Hematopoietic multipotent progenitor cell treated with erythropoietin and hydrocortisone succinate and interleukin-3 and kit ligand, for 8 days (in vitro differentiated cells): ENCODE results near the gene WNT11.

Experiments
- DNase-seq: peaks from one replicate; pipeline ENCODE4 v3.0.0-alpha.2; 2015

The WNT11 gene

DNA sequence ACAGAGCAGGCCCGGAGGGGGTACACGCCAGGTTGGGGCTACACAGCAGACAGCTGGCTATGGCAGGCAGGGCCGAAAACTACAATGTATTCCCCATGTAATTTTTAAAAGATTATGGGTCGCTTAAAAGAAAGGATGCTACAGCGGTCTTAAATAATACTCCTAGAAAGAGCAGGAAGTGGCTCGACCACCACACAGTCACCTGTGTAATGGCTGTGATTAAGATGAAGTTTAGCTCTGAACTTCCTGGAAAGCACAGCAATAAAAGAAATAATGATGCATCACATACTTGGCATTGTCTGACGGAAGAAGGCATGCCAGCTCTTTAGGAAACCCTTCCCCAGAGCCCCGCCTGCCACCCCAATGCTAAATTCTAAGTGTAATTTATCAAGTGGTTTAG, 32.6 kb downstream of the WNT11 start:
- DNase-seq = no peak

DNA sequence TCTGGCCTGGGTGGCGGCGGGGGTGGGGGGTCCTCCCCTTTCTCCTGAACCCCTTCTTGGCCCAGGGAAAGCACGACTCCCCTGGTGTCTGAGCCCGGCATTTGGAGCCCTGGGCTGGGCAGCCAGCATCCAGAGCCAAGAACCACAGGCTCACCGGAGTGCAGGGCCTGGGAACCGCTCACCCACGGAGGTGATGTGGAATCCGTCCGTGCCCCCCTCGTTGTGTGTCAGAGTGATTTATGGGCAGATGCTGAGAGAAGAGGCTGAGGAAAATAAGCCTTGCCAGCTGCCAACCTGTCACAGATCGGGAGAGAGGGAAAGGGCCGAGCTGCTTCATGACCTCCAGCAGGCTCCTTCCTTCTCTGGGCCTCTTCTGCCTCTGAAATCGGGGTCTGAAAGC, 33.7 kb downstream of the WNT11 start:
- no peak for DNase-seq

DNA sequence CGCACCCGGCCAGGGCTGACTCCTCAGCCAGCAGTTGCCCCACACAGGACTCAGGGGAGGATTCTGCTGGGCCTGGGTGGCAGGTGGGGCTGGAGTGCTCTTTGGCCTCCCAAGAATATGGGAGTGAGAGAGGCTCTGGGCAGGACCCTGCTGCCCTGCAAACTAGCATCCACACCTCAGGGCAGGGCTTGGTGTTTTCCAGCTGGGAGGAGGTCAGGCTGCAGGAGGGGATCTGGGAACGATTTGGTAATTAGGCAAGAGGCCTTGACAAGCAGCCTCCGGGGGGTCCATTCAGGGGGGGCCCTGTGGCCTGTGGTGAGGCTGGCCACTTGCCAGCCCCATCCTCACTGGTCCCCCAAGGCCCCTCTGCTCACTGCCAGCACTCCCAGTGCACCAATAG, 35.8 kb downstream of the WNT11 start:
- DNase-seq = no peak

DNA sequence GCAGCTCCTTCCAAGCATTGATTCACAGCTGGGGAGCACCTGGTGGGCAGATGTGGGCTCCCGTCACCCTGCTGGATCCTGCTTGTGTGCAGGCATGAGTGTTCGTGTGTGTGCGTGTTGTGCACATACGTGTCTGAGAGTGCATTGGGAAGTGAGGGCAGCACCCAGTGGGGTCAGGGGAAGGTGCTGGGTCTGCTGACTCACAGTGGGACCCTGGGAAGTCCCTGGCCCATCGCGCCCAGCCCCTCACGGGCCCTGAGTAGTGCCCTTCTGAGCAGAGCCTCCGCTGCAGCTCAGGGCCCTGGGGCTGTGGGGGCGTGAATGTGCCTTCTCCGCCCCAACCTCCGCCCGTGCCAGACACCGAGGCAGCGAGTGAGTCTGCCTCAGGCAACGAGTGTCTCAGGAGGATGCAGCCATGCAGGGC, 36.8 kb downstream of the WNT11 start:
- no peak for DNase-seq

DNA sequence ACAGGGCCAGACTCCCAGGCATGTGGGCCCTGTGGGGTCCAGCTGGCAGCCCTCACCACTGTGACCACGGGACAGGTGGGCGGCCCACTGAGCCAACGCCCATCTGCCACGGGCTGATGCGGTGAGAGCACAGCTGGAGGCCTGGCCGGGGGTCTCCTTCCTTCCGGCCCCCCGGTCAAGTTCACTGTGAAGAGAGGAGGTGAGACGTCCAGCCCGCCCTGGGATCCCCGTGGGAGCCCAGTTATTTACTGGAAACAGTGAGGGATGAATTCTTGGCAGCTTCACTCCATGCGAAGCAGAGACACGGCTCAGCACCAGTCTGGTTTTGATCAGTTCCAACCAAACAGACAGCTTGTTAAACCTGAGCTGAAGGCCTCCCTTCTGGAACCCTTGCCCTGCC, 38.7 kb downstream of the WNT11 start:
- DNase-seq = no peak

DNA sequence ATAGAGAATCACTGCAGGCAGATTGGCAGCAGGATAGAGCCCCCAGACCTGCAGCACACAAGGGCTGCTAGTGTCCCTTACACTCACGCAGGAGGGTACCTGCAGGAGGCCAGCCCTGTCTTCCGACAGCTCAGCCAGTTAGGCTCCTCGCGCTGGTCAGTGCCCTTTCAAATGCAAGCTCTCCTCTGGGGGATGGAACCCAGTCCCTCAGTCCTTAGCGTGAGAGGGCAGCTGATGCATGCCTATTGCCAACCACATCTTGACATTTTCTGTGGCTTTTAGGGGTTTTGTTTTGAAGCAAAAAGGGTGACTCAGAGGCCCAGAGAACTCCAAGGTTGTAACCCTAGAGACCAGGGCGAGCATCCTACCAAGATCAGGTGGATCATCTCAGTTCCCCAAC, 40.0 kb downstream of the WNT11 start:
- DNase-seq = no peak

DNA sequence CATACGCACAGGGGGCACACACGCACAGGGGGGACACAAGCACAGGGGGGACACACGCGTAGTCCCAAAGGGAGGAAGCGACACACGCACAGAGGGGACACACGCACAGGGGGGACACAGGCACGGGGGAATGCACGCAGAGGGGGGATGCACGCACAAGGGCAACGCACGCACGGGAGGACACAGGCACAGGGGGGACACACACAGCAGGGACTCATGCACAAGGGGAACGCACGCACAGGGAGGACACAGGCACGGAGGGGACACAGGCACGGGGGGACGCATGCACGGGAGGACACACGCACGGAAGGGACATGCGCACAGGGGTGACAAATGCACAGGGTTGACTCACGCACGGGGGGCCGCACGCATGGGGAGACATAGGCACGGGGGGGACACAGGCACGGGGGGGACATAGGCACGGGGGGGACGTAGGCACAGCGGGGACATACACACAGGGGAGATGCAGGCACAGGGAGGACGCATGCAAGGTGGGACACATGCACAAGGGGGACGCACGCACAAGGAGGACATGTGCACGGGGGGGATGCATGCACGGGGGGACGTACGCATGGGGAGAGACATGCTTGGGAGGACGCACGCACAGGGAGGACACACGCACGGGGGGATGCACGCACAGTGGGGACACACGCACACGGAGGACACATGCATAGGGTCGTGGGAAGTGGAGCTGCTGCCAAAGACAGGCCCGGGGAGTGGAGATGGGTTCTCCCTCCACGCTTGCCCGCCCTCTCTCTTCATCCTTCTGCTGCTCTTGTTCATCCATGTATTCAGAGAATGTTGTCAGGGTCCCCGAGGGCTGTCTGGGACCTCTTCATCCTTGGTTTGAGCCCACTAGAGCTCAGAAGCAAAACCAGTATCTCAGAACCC, 41.2 kb downstream of the WNT11 start:
- DNase-seq = no peak

DNA sequence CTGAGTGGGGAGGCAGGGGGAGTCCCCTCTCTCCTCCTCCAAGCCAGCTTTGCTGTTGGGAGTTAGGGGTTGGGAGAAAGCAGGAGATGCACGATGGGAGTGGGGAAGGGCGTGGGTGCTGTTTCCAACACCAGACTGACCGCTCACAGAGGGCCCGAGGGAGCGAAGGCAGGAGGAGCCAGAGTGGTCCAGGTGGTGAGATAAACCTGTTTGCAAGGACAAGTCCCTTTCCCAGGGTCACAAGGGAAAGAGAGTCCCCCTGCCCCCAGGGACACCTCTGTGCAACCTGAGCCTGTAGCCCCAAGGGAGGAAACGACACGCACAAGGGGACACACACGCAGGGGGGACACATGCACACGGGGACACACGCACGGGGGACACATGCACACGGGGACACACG, 42.2 kb downstream of the WNT11 start:
- DNase-seq = no peak

DNA sequence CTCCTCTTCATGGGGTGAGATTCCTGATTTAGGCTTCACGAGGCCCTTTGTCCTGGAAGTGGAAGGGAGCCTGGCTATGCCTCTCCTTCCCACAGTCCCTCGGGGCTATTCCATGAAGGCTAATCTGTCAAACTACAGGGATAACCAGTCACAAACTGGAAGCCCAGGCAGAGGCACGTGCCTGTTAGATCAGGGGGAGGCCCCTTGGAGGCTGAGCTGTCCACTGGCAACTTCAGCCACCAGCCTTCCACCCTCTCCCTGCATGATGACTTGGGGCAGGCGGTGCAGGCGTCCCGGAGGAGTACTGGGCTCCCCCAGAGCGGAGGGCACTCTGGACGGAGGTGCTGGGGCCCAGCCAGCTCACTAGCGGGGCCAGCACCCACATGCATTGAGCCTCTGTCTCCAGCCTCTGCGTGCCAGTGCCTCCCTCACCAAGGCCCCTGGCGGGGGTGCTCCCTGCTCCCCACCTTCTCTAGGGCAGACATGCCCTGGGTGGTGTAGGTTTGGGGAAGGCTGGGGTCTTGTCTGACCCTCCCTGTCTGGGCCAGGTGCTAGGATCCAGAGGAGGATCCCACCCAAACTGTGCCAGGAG, 42.9 kb downstream of the WNT11 start:
- no peak for DNase-seq

DNA sequence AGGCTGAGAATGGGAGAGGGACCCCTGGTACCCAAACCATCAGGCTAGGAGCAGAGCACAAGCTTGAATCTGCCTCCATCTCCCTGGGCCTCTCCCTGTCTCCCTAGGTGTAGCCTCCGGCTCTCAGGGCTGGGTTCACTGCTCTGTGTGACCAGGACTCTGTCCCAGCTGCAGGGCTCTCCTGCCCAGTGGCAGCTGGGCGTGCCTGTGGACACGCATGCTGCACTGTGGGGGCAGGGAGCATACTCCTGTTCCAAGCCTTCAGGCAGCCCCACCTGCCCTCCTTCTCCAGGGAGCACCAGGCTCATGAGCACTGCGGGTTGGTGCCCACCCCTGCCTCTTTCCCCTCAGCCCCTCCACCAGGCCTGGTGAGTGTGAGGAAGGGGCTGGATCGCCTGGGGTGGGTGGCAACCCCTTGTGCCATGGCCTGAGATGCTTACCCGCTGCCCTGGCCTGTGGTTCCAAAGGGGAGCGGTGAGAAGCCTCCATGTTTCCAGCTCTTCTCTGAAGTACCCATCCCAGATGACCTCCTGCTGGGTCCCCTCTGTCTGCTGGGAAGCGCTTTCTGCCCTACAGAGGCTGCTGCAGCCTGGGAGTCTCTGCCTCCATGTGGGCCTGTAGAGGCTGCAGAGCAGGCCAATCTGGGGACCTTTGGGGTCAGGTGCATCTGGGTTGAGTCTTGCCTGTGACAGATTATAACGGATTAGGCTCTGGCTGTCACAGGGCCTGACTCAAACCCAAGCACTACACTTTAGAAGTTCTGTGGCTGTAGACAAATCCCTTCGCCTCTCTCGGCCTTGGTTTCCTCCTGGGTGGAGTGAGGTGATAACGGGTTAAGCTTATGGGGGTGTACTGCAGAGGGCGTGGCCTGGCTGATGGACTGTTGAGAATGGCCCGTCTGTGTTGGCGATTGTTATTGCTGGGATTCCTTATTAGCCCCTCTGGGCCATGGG, 43.7 kb downstream of the WNT11 start:
- no peak for DNase-seq

DNA sequence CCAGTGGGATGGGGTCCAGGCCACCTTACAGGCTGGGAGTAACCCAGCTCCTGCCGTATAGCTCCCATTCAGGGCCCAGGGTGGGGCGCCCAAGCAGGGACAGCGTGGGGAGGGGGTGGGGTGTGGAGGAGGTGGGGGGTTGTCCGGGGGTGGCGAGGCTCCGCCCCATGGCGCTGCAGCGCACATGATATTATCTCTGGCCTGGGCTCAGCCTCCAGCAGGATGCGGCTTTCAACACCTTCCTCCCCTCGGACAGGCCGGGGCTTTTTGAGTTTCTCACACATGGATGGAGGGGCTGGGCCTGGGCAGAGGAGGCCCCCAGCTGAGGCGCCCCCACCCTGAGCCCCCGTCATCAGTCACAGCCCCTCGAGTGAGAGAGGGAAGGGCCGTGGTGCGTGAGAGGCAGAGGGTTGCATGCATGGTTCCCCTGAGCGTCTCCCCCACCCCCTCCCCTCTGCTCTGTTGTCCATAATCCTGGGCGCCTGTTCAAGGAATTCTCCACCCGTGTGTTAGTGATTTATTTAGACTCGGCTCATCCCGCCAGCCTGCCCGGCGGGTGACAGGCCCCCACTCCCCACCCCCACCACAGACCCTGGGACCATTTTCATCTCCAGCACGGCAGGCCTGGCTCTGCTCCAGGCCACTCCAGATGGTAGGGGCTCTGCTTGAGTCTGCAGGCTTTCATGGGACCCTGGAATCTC, 44.9 kb downstream of the WNT11 start:
- no peak for DNase-seq

DNA sequence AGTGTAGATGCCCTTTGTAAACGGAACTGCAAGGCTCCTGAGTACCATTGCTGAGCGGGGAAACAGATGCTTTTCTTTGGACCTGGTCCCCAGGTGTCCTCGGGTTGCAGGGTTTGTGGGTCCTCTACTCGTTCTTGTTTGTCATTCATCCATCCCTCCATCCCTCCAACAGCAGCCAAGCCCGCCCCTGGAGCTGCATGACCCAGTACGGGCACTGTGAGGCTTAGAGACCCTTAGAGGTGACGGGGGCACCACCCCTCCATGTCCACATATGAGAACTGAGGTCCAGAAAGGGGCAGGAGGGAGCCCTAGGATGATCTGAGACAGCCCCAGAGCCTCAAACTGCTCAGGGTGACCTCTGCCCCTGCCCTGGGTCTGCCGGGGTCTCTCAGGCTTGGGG, 45.4 kb downstream of the WNT11 start:
- DNase-seq = no peak

DNA sequence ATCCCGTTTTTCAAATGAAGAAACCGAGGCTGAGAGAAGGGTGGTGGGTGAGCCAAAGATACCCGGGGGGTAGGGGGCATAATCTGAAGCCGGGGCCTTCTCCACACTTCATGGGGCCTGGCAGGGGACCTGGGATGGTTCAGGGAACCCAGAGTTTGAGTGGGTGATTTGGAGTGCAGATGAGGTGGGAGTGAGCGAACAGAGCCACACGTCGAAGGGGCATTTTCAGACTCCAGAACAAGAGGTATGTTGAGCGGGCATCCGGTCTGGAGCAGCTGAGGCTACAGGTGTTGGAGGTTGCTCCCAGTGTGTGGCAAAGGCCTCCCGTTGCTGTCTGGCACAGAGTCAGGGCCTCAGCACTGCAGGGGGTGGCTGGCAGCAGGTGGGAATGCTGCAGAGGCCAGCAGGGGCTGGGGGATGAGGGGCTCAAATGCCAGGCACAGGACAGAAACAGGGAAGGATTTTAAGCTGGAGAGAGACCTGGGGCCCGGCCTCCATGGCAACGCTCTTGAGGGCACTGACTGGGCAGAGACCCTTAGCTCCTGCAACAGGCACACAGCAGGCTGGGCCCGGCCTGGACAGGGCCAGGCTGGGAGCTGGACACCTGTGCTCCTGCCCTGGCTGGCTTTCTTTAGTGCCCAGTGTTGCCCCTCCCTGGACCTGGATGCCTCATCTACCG, 46.2 kb downstream of the WNT11 start:
- DNase-seq = no peak

DNA sequence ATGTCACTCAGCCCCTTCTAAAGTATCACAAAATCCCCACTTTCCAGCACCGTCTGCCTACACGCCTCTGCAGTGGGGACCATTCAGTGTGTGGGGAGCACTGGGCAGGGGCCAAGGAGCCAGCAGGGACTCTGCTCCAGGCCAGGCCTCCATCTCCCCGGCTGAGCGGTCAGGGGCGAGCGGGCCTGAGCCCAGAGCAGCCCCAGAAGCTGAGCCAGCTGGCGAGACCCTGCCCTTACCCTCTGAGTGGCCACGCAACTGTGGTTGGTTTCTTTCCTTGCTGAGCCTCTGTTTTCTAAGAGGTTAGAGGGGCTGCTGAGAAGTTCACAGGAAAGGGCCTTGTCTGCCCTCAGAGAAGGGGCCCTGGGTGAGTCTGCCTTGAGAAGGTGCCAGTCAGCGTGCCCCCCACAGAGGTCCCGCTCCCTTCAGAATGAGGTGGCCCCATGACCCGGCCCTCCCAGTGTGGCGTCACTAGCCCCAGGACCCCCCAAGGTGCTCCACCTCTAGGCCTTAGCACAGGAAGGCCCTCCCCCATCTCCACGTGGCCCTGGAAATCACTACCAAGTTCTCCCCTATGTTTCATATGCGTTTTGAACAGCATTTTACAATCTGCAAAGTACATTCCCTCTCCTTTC, 46.9 kb downstream of the WNT11 start:
- no peak for DNase-seq

DNA sequence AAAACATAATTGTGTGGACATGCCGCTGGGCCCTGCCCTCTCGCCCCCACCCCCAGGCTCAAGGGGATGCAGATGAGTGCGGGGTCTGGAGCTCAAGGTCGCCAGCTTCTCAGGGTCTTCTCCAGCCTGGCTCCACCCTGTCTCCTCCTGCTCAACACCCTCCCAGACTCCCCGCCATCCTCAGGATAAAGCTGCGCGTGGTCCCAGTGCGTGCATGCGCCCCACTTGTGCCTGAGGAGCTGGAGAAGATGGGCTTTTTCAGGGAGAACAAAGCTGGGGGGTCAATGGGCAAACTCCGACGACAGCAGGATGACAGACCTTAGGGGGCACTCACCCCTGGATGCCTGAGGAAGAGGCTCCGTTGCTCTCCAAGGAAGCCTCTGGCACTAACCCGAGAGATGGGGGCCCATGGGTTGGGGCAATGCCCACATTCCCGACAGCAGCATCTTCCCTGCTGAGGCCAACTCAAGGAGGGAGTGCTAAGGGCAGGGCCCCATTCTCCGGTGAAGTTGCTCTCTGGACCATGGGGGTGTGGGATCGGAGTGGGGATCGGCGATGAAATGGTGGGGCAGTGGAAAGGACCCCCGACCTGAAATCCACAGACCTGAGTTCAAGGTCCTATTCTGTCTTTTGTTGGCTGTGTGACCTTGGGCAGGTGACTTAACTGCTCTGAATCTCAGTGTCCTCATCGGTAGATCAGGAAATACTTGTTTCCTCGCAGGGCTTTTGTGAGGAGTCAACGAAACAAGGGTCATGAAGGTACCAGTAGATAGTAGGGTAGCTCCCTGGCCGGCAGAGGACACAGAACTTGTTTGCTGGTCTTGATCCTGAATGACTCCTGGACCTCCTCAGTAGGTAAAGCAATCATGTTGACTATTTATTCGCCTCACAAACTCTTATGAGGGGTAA, 47.7 kb downstream of the WNT11 start:
- DNase-seq = no peak

DNA sequence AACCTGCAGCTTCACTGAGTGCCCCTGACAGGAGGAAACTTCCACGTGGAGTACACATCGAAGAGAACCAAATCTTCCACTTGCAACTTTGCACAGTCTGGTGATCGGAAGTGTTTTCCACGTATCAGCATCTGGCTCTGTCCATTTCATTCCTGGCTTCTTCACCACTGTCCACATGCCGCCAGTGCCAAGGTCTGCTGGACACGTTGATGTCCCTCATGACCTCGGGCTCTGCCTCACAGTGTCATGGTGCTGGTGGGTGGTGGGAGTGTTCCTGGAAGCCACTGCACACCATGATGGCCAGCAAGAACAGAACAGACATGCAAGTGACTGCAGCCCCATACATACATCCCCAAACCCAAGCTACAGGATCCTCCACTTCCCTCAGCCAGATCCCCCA, 48.4 kb downstream of the WNT11 start:
- no peak for DNase-seq

DNA sequence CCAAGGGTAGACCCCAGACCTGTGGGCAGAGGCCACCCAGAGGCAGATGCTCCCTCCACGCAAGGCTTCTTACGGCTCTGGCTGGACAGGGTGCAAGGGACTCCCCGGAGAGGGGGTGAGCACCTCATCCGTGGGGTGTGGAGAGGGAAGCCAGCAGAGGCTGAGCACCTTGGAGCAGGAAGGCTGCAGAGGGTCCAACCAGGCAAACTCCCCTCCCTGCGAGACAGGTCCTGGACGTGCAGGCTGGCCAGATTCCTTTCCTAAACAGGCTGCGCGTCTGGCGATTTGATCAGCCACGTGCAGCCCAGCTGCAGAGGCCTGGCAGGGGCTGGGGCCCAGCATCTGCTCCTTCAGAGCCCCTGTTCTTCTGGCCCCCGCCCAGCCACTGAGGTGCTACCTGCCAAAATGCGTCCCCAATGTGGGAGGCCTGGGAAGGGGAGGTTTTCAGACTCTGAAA, 49.3 kb downstream of the WNT11 start:
- DNase-seq = no peak

DNA sequence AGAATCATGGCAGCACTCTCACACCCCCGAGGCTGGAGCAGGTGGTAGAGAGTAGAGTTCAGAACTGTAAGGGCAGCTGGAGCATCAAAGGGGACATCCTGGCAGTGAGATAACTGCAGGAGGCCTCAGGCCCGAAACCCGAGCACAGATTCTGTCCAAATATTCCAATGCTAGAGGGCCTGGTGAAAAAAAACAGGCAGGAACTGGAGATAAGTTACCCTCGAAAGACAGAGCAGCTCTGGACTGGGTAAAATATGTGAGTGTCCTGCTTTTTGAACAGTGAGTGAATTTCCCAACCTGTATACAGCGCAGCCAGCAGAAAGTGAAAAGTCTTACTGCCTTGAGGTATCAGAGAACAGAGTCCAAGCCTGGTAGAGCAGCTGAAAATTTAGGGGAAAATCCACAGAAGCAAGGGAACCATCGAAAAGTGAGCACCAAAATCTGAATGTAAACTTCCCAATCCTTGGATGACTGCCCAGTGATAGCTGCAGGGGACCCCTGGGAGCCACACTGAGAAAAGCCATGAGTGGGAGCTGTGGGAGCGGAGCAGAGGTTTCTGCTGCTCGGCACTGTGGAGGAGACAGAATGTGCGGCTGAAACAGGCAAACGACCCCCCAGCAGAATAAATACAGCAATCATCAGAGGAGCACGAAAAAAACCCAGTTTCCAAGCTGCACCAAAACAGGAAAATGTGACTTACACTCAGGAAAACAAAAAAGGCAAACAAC, 50.6 kb downstream of the WNT11 start:
- DNase-seq = no peak

DNA sequence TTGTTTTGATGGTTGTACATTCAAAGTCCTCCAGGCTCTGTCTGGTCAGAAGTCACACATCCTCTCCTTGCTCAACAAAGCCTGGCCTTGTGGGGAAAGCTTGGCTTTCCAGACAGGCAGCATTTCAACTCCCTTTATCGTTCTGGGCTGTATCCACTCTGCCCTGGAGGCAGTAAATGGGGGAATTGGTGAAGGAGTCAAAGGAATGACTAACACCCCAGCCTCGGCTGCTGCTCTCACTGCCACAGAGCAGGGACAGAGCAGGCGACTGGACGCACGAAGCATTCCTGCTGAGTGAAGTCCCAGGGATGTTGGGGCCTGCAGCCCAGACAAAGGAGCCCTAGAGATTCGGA, 52.8 kb downstream of the WNT11 start:
- DNase-seq = no peak
